MG63 (cell line): ENCODE measurements around the gene SYT5. TPM values are rescaled to one million over a fixed set of nuclear protein-coding genes. Genes with fewer than 3 reads are reported as not detected.
"Not testable (repeated sequence)": the region's sequence is repeated elsewhere in the genome, so short reads cannot be mapped to it uniquely, and the experiment has no call there.

Experiments used
- DNase-seq: peaks from one replicate; pipeline ENCODE4 v3.0.0-alpha.2; 2020
- H3K27me3 ChIP-seq: fragments of 250-450 bp; sonication (Bioruptor Pico); 2 replicates; pipeline ENCODE4 v1.5.1; 2020; ENCODE audit warnings: mild to moderate bottlenecking, moderate library complexity
- H3K36me3 ChIP-seq: fragments of 250-450 bp; sonication (Bioruptor Pico); 2 replicates; pipeline ENCODE4 v1.5.1; 2020; ENCODE audit warnings: mild to moderate bottlenecking, moderate library complexity
- H3K4me3 ChIP-seq: fragments of 250-450 bp; sonication (Bioruptor Pico); 2 replicates; pipeline ENCODE4 v1.5.1; 2020; ENCODE audit warnings: mild to moderate bottlenecking, moderate library complexity
- H3K9me3 ChIP-seq: fragments of 250-450 bp; sonication (Bioruptor Pico); 2 replicates; pipeline ENCODE4 v1.5.1; 2020; ENCODE audit warnings: mild to moderate bottlenecking, moderate library complexity
- total RNA-seq: library from RNA; depleted of rRNA; stranded (reverse); fragments of >200 nt; shearing (Covaris generic); gene quantifications from 2 replicates; pipeline ENCODE4 v1.2.3, GENCODE V29; 2014; ENCODE audit warnings: low replicate concordance; rRNA removed

SYT5 gene
- total RNA-seq: not detected in 2 replicates

DNA sequence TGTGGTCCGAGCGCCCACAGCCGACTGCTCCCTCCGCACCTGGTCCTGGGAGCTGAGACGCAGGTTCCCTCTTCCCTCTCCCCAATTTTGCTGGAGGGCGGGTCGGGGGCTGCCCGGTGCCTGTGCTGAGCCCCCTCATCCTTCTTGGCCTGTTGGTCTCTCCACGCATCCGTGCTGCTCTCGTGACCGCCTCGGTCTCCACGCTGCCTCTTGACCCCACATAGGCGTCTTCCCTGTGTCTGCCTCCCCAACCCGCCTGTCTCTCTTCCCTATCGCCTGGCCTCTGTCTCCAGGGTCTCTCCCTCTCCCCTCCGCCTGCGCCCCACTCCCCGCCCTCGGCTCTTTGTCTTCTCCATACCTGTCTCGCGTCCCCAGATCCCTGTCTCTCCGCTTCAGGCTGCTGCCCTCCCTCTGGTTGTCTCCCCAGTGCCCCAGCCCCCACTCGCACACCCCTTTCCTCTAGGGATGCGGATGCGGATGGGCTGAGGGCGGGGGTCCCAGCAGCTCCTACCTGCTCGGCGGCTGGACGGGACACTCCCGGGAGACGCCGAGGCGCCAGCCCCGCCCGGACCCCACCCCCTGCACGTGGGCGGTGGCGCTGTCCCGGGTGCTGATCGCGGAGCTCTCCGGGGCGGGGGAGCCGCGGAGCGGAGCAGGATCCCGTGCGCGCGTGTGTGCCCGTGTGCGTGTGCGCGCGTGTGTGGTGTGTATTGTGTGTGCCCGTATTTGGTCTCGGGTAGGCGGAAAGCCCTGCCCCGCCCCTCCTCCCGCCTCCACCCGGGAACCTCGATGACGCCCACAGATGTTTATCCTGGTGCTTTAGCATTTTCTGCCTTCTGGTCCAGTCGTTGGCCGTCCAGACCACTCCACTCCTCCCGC, at the start of gene SYT5:
Gene SYT5, minus strand, starts transcription at position 684 of the 879 bp plus-strand sequence. CDS start 1,248 bp downstream, outside the sequence.
- peaks cover 14% of the 10 kb centered on the region for H3K27me3 ChIP-seq
- H3K36me3 ChIP-seq: no peaks in the 10 kb centered on the region
- peak; percentile 54 for DNase-seq
- H3K4me3 ChIP-seq: no peak within 1 kb of the TSS
- no peaks in the 10 kb centered on the region for H3K9me3 ChIP-seq

DNA sequence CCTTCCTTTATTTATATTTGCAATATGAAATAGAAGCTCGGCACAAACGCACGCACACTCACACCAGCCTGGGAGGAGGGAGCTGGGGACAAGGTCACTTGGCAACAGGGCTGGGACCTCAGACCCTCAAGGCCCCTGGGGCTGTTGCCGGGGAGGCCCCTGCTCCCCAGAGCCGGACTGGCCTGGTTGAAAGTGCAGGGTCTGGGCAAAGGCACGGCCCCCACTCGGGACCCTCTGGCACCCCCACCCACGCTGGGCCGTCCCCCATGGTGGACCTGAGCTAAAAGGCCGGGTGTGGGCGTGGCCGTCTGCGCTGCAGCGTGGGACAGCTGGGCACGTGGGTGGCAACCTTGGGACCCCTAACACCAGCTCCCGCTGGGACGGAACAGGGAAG, 49.7 kb upstream of the SYT5 start:
- DNase-seq: no peak
- no peak overlapping the region for H3K4me3 ChIP-seq
- no peaks in the 10 kb centered on the region for H3K9me3 ChIP-seq
- no peaks in the 10 kb centered on the region for H3K27me3 ChIP-seq
- H3K36me3 ChIP-seq: peaks cover 54% of the 10 kb centered on the region

DNA sequence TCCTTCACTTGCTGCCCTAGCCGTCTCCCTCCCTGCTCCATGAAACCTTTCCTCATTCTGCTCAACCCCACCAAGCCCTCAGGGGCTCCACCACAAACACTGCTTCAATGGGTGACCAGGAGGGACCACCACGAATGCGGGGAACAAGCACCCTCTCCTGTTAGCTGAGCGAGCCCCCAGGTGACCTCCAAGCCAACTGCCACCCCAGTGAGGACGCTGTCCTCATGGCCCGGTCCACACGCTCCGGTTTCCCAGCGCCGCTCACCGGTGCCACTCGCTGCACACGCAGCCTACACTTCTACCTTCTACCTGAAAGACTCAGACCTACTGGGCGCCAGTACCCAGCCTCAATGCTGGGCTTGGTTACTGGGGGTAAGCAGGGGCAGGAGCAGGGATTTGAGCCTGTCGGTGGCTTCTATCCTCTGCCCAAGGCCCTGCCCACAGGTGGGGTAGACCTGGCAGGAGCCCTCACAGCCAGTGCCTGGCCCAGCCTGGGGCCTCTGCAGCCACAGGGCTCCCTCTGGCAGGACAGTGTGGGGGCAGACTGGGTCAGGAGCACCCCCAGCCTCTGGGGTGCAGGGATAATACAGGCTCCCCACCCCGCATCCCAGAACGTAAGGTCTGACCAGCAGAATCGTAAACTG, 49.2 kb upstream of the SYT5 start:
- no peak for DNase-seq
- Histone ChIP-seq H3K36me3 (peaks cover 51% of the 10 kb centered on the region), H3K9me3 (no peaks in the 10 kb centered on the region), H3K4me3 (no peak overlapping the region), H3K27me3 (no peaks in the 10 kb centered on the region)

DNA sequence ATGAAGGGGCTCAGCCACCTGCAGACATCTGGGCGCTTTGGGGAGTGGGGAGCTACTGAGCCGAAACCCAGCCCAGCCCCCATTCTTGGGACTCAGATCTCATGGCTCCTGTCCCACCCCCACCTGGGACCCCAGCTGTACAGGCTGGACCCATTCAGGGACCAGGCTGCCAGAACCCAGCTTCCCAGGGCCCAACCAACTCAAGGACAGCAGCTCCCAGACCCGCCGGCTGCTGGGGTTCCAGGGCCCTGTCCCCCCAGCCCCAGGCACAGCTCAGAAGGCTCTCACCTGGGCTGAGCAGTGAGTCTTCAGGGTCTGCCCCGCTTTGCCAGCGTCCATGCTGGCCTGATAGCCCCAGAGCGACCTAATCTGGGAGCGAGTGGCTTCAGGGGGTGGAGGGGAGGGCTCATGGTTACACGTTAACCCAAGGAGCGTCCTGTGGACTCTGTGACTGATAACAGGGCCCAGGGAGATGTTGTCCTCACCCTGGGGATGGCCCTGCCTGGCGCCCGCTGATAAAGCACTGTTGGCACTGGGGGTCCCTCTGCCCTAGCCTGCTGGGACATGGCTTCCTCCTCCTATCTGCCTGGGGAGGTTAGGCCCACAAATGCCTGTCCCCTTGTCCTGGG, 48.4 kb upstream of the SYT5 start, which contains the start of gene TMEM86B:
Gene TMEM86B, minus strand, starts transcription at position 361 of the 629 bp plus-strand sequence. Its CDS starts 22 bp downstream, at position 339.
- H3K36me3 ChIP-seq: peaks cover 44% of the 10 kb centered on the region
- H3K4me3 ChIP-seq: no peak within 1 kb of the TSS
- no peaks in the 10 kb centered on the region for H3K9me3 ChIP-seq
- DNase-seq: no peak
- no peaks in the 10 kb centered on the region for H3K27me3 ChIP-seq

DNA sequence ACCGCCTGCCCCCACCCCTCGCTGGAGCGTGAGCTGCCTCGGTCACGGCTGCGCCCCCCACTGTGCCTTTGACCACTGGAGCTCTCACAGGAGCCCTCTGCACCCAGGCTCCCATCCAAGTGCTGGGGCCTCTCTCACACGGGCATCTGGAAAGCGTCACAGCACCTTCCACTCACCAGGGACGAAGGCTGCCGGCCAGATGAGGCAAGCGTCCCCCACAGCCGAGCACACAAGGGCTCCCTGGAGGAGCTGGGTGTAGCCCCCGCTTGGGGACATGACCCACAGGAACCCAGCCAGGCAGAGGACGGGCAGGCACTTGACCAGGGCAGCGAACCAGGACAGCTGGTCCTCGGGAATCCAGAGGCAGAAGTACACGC, 47.9 kb upstream of the SYT5 start:
- Histone ChIP-seq H3K36me3 (peaks cover 39% of the 10 kb centered on the region), H3K27me3 (no peaks in the 10 kb centered on the region), H3K9me3 (no peaks in the 10 kb centered on the region), H3K4me3 (no peak overlapping the region)
- DNase-seq: no peak

DNA sequence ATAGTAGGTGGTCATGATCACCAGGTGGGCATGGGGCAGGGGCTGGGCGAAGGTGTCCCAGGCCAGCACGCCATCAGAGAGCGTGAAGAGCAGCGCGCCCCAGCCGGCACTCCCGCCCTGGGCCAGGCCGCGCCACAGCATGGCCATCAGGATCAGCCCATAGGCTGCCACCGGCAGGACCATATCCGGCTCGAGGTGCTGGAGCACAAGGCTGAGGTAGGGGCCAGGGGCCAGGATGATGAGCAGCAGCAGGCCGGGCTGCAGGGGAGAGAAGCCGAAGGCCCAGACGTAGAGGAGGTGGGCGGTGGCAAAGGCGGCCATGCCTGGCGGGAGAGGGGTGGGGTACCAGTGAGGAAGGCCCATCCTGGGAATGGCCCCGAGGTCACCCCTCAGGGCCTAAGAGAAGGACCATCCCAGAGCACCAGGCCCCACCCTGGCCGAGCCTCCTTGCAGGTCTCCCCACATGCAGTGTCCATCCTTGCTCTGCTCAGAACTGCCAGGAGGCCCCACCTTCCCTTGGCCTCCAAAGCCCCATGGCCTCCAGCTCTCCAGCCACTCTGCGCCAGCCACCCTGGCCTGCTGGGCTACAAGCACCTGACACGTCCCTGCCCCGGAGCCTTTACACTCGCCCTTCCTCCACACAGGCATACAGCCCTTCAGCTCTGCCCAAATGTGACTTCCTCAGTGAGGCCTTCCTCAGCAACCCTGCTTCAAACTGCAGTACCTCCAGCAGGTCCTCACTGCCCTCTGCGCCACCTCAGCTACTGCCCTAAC, 47.3 kb upstream of the SYT5 start:
- no peaks in the 10 kb centered on the region for H3K27me3 ChIP-seq
- no peak for DNase-seq
- H3K4me3 ChIP-seq: no peak overlapping the region
- H3K9me3 ChIP-seq: no peaks in the 10 kb centered on the region
- H3K36me3 ChIP-seq: peaks cover 33% of the 10 kb centered on the region

DNA sequence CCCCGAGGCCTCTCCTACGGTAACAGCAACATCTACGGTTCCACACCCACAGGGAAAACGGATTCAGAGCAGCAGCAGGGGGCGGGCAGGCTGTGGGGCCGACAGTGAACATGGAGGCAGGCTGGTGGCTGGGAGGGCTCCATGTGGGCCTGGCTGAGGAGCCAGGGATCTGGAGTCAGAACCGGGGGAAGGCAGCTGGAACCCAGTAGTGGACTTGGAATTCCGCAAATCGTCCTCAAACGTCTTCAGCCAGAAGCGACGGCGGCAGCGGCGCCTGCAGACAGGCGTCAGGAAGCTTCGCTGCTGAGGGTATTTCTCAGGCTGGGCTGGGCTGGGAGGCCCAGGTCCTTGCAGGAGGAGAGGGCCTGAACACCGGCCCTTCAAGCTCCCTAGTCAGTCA, 46.7 kb upstream of the SYT5 start:
- no peak for DNase-seq
- H3K4me3 ChIP-seq: no peak overlapping the region
- no peaks in the 10 kb centered on the region for H3K9me3 ChIP-seq
- H3K36me3 ChIP-seq: peaks cover 28% of the 10 kb centered on the region
- H3K27me3 ChIP-seq: no peaks in the 10 kb centered on the region

DNA sequence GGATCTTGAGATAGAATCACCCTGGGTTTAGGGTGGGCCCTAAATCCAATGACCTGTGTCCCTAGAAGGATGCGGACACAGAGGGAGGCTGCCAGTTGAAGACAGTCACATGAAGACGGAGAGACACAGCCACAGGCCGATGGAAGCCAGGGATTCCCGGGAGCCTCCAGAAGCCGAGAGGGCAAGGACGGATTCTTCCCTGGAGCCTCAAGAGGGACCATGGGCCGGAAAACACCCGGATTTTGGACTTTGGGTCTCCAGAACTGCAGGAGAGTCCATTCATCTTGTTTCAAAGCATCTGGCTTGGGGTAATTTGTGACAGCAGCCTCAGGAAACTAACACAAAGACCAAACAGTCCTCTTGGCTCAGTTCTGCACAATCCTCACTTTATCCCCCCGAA, 46.2 kb upstream of the SYT5 start:
- peaks cover 23% of the 10 kb centered on the region for H3K36me3 ChIP-seq
- no peaks in the 10 kb centered on the region for H3K27me3 ChIP-seq
- H3K9me3 ChIP-seq: no peaks in the 10 kb centered on the region
- no peak overlapping the region for H3K4me3 ChIP-seq
- no peak for DNase-seq

DNA sequence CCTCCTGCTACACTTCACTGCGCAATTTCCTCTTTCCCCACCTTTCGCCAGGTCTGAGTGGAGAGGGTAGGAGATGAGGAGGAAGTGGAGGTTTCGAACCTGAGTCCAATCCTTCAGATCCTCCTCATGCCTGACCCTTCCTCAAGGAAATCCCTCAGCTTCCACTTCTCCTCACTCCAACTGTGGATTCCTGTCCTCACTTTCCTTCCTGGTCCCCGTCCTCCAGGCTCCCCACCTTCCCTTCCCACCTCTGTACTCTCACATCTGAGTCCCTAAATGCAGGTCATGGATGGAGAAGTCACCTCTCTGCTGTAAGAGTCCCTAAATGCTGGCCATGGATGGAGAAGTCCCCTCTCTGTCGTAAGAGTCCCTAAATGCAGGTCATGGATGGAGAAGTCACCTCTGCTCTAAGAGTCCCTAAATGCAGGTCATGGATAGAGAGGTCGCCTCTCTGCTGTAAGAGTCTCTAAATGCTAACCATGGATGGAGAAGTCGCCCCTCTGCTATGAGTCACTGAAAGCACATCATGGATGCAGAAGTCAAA, 45.4 kb upstream of the SYT5 start:
- Histone ChIP-seq H3K9me3 (peaks cover 4% of the 10 kb centered on the region; the same call in 1 of the 2 replicates), H3K36me3 (peaks cover 20% of the 10 kb centered on the region), H3K4me3 (no peak overlapping the region), H3K27me3 (no peaks in the 10 kb centered on the region)
- no peak for DNase-seq

DNA sequence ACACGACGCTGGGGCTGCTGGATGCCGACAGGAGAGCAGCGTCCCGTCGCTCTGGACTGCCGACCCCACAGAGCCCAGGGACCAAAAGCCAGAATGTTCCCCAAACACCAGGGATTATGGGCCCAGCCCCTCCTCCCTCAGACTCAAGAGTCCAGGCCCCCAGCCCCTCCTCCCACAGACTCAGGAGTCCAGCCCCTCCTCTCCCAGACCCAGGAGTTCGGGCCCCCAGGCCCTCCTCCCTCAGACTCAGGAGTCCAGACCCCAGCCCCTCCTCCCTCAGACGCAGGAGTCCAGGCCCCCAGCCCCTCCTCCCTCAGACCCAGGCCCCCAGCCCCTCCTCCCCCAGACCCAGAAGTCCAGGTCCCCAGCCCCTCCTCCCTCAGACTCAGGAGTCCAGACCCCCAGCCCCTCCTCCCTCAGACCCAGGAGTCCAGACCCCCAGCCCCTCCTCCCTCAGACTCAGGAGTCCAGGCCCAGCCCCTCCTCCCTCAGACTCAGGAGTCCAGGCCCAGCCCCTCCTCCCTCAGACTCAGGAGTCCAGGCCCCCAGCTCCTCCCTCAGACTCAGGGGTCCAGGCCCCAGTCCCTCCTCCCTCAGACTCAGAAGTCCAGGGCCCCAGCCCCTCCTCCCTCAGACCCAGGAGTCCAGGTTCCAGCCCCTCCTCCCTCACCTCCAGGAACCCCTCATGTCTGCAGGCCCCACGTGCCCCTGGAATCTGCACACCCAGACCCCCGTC, 44.8 kb upstream of the SYT5 start:
- peaks cover 17% of the 10 kb centered on the region for H3K36me3 ChIP-seq
- H3K9me3 ChIP-seq, H3K4me3 ChIP-seq, H3K27me3 ChIP-seq, DNase-seq: not testable (repeated sequence)

DNA sequence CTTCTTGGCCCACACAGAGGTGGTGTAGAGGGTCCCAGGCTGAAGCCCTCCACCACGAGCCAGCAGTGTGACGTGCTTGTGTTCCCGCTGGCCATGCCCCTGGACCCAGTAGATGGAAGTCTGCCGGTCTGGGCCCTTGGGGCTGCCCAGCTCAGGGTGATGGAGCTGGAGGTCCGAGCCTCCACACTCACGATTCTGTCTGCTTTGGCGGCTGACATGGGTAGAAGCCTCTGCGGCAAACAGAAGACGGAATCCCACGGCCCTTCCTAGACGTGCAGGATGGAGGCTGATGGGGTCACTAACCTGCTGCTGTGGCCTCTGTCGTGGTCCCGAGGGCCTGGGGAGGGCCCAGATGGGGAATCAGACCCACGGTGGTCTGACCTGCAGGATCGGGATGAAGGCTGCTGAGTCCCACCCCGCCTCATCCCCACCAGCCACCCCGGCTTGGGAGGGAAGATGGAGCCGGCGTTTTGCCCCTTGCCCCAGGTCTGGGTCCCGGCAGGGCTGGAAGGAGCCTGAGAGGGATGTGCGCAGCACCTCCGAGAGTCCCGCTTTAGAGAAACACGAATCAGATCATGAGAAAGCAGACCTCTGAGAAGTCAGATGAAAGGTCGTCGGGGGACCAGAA, 44.1 kb upstream of the SYT5 start:
- no peak for DNase-seq
- H3K36me3 ChIP-seq: peaks cover 10% of the 10 kb centered on the region
- no peak overlapping the region for H3K4me3 ChIP-seq
- peaks cover 6% of the 10 kb centered on the region; the same call in 1 of the 2 replicates for H3K9me3 ChIP-seq
- no peaks in the 10 kb centered on the region for H3K27me3 ChIP-seq

DNA sequence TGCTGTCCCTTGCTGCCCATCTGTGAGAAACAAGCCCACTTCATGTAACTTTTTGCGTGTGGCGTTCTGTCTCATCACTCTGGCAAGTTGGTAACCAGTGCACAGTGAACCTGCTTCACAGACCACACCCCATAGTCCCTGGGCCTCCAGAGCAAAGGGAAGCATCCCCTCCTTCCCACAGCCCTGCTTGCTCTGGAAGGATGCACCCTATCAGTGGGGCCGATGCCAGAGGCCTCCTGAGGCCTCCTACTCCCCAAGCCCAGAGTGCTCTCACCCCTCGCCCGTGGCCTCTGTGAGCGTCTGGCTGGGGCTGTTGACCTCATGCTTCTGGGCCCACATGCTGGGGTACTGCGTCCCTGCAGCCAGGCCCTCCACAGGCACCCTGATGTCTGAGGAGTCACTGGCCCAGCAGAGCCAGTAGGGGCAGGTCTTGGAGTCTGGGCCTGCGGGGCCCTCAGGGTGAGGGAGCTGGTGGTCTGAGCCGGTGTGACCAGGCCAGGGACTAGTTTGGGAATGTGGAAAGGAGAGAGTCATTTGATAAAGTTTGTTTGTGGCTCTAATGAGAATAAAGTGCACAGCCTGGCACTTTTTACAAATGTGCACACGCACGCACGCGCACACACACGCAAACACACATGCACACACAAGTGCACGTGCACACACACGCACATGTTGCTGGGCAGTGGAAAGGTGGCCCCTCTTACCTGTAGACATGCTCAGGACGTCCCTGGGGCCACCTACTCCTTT, 43.4 kb upstream of the SYT5 start:
- H3K9me3 ChIP-seq: peaks cover 6% of the 10 kb centered on the region; the same call in 1 of the 2 replicates
- H3K27me3 ChIP-seq: no peaks in the 10 kb centered on the region
- H3K4me3 ChIP-seq: no peak overlapping the region
- peaks cover 9% of the 10 kb centered on the region for H3K36me3 ChIP-seq
- DNase-seq: no peak

DNA sequence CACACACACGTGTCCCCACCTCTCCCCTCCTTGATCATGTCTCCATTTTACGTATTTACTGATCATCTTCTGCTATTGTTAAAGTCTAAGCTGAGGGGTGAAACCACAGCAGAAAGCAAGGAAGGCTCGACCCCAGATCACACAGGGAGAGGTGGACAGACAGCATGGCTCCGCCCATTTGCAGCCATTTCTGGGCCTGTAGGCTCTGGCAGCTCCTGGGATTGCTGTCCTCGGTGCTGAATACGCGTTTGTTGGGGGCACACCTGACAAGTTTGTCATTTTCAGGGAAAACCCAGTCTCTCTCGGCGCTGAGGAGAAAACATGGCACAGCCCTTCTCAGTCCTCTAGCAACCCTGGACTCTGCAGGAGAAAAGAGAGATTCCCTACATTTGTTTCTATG, 40.4 kb upstream of the SYT5 start:
- H3K9me3 ChIP-seq: peaks cover 6% of the 10 kb centered on the region; the same call in 1 of the 2 replicates
- peaks cover 2% of the 10 kb centered on the region; the same call in 1 of the 2 replicates for H3K36me3 ChIP-seq
- H3K4me3 ChIP-seq: no peak overlapping the region
- no peaks in the 10 kb centered on the region for H3K27me3 ChIP-seq
- DNase-seq: no peak

DNA sequence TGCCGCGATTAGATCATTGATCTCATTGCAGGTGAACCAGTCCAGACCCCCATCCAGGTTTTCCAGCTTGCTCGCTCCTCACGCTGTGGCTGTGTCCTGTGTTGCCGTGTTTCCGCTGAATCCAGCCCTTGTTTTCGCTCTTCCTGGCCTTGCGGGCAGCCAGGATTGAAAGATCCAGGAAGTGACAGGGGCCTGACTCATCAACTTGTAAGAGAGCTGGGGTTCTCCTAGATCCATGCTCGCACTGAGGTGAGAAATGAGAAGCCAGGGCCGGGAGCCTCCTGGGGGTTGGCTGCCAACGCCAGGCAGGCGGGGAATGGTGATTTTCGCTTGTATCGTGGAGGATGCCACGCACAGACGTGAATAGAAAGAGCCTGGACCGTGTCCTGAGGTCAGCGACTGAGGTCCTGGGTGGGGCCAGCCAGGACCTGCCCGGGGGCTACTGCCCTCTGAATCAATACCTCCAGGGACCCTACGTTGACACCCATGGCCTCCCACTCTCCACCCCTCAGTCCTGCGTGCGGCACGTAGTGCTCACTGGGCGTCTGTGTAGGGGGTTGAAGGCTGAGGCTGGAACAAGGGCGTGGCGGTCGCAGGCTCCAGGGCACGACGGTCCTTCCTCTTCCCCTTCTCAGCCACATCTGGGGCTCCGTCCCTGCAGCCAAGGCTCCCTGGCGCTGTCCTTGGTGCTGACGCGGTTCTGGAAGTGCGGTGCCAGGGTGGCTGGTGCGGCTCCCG, 36.5 kb upstream of the SYT5 start:
- Histone ChIP-seq H3K9me3 (peaks cover 6% of the 10 kb centered on the region; the same call in 1 of the 2 replicates), H3K36me3 (0 out of 2 replicates have a peak, but pooled peaks cover 2% of the 10 kb centered on the region), H3K27me3 (no peaks in the 10 kb centered on the region), H3K4me3 (peak overlapping the region; percentile 45)
- DNase-seq: peak; percentile 99
